ENCODE data around the gene CYS1.

GRCh38 chr2:10119027-10119325 is 38.8 kb upstream of the CYS1 start:
- TF ChIP-seq FOS (IDR thresholded peaks at IDR 0.05; ENCODE audit: borderline replicate concordance, insufficient read depth, low read length), result no peak
- no peak for TF ChIP-seq CTCF (IDR thresholded peaks at IDR 0.05; ENCODE audit: extremely low read depth in 1 of 2, insufficient read depth in 1 of 2, low read depth in 1 of 2, low read length in 2 of 2)
- TF ChIP-seq EZH2 (IDR thresholded peaks at IDR 0.05; ENCODE audit: borderline replicate concordance, low read depth, low read length, severe bottlenecking), result no peak
- TF ChIP-seq MYC (IDR thresholded peaks at IDR 0.05; ENCODE audit: low read depth, low read length), result no peak
- TF ChIP-seq POLR2A (IDR thresholded peaks at IDR 0.05; ENCODE audit: low read depth, low read length), result no peak
- no peak for TF ChIP-seq POLR2AphosphoS5 (IDR thresholded peaks at IDR 0.05; ENCODE audit: insufficient read depth, low read depth, low read length)
- no peak for TF ChIP-seq JUN (IDR thresholded peaks at IDR 0.05; ENCODE audit: borderline replicate concordance, insufficient read depth, insufficient read length, low read depth)

All from endothelial cell of umbilical vein (primary cell).